ENCODE data around the gene IQGAP1.

DNA sequence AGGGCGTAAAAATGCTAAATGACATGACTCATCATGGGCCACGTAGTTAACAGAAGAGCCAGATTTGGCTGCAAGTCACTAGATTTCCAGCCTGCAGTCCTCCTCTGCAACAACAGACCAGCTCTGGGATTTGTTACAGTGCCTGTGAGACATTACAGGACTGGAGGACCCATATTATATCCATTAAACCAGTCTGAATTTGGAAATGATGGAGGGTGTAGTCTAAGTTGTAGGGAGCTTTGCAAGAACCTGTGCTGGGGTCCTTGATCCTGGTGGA lies 25.2 kb upstream of the IQGAP1 start:
- TF ChIP-seq, protein P1, sequence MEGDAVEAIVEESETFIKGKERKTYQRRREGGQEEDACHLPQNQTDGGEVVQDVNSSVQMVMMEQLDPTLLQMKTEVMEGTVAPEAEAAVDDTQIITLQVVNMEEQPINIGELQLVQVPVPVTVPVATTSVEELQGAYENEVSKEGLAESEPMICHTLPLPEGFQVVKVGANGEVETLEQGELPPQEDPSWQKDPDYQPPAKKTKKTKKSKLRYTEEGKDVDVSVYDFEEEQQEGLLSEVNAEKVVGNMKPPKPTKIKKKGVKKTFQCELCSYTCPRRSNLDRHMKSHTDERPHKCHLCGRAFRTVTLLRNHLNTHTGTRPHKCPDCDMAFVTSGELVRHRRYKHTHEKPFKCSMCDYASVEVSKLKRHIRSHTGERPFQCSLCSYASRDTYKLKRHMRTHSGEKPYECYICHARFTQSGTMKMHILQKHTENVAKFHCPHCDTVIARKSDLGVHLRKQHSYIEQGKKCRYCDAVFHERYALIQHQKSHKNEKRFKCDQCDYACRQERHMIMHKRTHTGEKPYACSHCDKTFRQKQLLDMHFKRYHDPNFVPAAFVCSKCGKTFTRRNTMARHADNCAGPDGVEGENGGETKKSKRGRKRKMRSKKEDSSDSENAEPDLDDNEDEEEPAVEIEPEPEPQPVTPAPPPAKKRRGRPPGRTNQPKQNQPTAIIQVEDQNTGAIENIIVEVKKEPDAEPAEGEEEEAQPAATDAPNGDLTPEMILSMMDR (IDR thresholded peaks at IDR 0.05; ENCODE audit: low read length) = no peak
- no peak for TF ChIP-seq EZH2 (IDR thresholded peaks at IDR 0.05; ENCODE audit: borderline replicate concordance, low read length)

All from OCI-LY1 (cell line).